GM18868 (cell line): Measurements from ENCODE around the gene RAD17.
"Not testable (repeated sequence)": the region's sequence is repeated elsewhere in the genome, so short reads cannot be mapped to it uniquely, and the experiment has no call there.

Experiments used
- ATAC-seq: cut with Tn5 transposase; IDR thresholded peaks from one replicate; pipeline ENCODE4 v1.9.1; 2021; ENCODE audit warnings: mild to moderate bottlenecking, moderate library complexity; ENCODE audit not compliant: unreplicated experiment

Gene RAD17, protein sequence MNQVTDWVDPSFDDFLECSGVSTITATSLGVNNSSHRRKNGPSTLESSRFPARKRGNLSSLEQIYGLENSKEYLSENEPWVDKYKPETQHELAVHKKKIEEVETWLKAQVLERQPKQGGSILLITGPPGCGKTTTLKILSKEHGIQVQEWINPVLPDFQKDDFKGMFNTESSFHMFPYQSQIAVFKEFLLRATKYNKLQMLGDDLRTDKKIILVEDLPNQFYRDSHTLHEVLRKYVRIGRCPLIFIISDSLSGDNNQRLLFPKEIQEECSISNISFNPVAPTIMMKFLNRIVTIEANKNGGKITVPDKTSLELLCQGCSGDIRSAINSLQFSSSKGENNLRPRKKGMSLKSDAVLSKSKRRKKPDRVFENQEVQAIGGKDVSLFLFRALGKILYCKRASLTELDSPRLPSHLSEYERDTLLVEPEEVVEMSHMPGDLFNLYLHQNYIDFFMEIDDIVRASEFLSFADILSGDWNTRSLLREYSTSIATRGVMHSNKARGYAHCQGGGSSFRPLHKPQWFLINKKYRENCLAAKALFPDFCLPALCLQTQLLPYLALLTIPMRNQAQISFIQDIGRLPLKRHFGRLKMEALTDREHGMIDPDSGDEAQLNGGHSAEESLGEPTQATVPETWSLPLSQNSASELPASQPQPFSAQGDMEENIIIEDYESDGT

DNA sequence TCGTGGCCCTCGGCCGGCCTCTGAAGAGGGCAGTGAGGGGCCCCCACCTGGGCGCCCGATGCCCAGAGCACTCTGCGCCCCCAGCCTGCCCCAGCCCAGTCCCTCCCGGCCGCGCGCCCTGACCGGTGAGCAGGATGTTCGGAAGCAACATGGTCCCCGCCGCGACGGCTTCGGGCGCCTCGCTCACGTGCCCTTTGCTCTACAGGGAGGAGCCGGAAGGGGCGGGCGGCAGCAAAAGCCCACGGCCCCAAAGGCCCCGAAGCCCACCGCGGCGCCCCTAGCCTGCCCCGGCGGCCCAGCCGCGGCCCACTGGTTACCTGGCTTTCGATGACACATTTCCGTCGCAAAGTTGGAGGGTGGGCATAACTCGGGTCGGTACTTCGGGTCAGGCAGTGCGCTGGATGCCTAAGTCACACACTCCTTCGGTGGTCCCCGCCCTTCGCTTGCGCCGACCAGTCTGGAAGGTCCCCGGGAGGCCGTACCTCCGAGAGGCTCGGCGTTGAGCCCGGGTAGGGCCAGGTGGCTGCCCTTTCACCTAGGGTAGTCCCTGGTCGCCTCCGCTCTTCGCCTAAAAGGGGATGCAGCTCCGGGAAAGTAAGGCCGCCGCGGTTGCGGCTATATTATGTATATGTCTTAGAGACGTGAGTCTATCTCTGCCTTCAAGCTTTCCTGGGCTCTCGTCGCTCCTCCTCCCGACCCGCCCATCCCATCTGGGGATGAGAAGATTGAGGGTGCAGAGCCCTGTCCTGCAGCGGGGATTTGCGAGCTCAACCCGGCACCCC lies at the start of gene RAD17, which contains the start of the genes AK6 and TAF9:
Gene RAD17 (plus strand): TSS at position 479 of the 782 bp plus-strand sequence. CDS start 2,391 bp downstream, outside the sequence.
Gene AK6 (minus strand): TSS at position 181 of the 782 bp plus-strand sequence. CDS start 30 bp downstream, at position 151.
Gene TAF9 (minus strand): TSS at position 181 of the 782 bp plus-strand sequence. CDS start 3,783 bp downstream, outside the sequence.
- peak; percentile 89 for ATAC-seq

GRCh38 chr5:69326365-69326764 lies 43.3 kb upstream of the RAD17 start:
- no peak for ATAC-seq

- no peak for ATAC-seq
Observed at GRCh38 chr5:69329905-69330489, 39.6 kb upstream of the RAD17 start.

- ATAC-seq, result no peak
Observed at GRCh38 chr5:69331528-69332445, 37.8 kb upstream of the RAD17 start.

DNA sequence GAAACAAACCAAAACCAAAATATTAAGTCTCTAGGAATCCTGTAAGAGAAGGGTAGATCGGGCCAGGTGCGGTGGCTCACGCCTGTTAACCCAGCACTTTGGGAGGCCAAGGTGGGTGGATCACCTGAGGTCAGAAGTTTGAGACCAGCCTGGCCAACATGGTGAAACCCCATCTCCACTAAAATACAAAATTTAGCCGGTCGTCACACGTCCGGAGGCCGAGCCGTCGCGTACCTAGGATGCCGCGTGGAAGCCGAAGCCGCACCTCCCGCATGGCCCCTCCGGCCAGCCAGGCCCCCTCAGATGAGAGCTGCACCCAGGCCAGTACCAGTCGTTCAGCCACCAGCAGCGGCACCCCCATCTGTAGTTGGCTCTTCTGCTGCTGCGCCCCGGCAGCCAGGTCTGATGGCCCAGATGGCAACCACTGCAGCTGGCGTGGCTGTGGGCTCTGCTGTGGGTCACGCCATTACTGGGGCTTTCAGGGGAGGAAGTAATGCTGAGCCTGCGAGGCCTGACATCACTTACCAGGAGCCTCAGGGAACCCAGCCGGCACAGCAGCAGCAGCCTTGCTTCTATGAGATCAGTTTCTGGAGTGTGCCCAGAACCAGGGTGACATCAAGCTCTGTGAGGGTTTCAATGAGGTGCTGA lies 35.8 kb upstream of the RAD17 start:
- not testable (repeated sequence) for ATAC-seq

GRCh38 chr5:69334793-69335268 lies 34.8 kb upstream of the RAD17 start:
- peak; percentile 67 for ATAC-seq

DNA sequence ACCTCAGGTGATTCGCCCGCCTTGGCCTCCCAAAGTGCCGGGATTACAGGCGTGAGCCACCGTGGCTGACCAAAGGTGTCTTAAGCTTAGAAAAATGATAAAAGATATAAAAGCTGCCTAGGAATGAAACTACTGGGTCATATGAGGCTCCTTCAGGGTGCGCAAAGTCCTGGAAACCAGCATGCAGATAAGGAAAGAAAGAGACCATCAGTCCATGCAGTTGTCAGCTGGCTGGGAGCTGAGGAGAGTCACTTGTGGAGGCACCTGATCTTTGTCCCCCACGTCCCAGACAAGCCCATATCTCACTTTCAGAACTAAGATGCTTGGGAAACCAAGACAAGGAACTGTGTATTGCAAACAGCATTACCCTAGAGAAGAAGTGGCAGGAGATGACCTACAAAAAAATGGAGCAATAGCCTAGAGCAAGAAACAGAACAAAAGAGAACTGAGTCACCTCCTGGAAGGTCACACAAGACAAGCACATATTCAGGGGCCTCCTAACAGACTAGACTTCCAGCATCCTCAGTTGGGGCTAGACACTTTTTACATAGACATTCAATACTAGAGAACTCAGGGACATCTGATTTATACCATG lies 34.2 kb upstream of the RAD17 start:
- no peak for ATAC-seq

- no peak for ATAC-seq
Observed at GRCh38 chr5:69341520-69342161, 28.0 kb upstream of the RAD17 start.

GRCh38 chr5:69343083-69343482 lies 26.5 kb upstream of the RAD17 start:
- ATAC-seq, result no peak

DNA sequence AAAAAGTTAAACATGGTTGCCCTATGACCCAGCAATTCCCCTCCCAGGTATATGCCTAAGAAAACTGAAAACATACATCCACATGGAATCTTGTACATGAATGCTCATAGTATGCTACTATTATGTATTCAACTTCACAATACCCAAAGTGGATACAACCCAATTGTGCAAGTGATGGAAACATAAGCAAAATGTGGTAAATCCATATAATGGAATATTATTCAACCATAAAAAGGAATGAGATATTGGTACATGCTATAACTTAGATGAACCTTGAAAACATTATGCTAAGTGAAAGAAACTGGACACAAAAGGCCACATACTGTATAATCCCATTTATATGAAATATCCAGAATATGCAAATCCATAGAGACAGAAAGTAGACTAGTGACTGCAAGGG lies 19.0 kb upstream of the RAD17 start:
- ATAC-seq, result no peak

- ATAC-seq, result no peak
Observed at GRCh38 chr5:69359699-69360098, 9.9 kb upstream of the RAD17 start.

DNA sequence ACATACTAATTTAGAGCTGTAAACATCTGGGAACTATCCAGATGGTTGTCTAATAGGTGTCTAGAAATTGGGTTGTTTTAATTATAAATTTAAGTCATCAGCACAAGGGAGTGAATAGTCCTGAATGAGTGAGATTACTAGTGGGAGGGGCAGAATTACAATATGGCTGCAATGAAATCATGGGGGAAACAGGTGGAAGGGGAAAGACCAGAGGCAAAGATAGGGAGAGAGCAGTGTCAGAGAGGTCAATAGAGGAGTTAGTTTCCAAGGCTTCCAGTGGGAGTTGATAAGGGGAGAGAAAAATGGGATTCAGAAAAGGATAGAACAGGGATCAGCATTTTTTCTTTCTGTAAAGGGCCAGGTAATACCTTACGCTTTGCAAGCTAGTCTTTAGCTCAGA lies 9.2 kb upstream of the RAD17 start:
- ATAC-seq, result no peak

DNA sequence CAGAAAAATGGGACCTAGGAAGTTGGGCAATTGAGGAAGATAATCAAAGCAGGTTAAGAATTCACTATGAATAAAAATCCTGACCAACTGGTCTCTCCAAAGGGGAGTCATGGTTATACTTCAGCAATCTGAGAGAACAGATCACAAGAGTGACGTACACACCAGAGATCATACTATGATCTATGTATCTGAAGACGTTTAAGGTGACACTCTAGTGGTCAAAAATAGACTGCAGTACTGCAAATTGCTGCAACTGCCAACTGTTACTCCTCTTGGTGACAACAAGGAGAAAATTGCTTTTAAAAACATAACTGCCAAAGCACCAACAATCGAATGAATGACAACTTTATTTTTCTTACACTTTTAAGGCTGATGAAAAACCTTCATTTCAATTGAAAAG lies 5.2 kb upstream of the RAD17 start:
- peak; percentile 31 for ATAC-seq

GRCh38 chr5:69364850-69365249 lies 4.8 kb upstream of the RAD17 start:
- ATAC-seq, result no peak

- ATAC-seq, result no peak
Observed at GRCh38 chr5:69367697-69368279, 1.8 kb upstream of the RAD17 start.

GRCh38 chr5:69368458-69369339 lies 919 bp upstream of the RAD17 start:
- ATAC-seq, result peak; percentile 28

GRCh38 chr5:69370335-69370734 lies 717 bp downstream of the RAD17 start:
- ATAC-seq, result not testable (repeated sequence)
